ENCODE measurements around the gene TPSD1.
"Not testable (repeated sequence)": the region's sequence is repeated elsewhere in the genome, so short reads cannot be mapped to it uniquely, and the experiment has no call there.

TPSD1 gene

GRCh38 chr16:1281517-1281916, 25.6 kb downstream of the TPSD1 start:
- no peak for DNase-seq (ENCODE audit: low read depth in 2 of 2)

DNA sequence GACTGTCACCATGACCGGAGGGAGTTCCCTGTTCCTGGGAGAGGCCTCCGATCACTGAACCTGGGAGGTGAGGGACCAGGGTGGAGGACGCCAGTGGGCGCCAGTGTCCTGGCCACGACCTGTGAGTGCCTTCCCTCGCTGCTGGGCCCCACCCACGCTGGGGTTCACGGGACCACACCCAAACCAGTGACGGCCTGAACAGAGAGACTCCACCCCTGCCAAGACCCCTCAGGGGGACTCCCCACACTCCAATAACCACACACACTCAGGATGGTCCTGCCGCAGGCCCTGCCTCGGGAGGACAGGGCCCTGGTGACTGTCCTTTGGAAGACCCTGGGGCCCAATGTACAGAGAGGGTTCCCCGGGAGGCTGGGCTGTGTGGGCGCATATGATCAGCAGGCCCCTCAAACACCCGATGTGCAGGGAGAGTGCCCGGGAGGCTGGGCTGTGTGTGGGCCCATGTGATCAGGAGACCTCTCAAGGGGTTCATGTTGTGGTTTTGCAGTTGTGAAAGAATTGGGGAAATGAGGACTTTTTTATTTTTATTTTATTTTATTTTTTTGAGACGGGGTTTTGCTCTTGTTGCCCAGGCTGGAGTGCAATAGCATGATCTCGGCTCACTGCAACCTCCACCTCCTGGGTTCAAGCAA, 26.6 kb downstream of the TPSD1 start:
- DNase-seq (ENCODE audit: low read depth in 2 of 2) = no peak

GRCh38 chr16:1283296-1283695, 27.4 kb downstream of the TPSD1 start:
- no peak for DNase-seq (ENCODE audit: low read depth in 2 of 2)

GRCh38 chr16:1283996-1284616, 28.2 kb downstream of the TPSD1 start:
- DNase-seq (ENCODE audit: low read depth in 2 of 2) = no peak

DNA sequence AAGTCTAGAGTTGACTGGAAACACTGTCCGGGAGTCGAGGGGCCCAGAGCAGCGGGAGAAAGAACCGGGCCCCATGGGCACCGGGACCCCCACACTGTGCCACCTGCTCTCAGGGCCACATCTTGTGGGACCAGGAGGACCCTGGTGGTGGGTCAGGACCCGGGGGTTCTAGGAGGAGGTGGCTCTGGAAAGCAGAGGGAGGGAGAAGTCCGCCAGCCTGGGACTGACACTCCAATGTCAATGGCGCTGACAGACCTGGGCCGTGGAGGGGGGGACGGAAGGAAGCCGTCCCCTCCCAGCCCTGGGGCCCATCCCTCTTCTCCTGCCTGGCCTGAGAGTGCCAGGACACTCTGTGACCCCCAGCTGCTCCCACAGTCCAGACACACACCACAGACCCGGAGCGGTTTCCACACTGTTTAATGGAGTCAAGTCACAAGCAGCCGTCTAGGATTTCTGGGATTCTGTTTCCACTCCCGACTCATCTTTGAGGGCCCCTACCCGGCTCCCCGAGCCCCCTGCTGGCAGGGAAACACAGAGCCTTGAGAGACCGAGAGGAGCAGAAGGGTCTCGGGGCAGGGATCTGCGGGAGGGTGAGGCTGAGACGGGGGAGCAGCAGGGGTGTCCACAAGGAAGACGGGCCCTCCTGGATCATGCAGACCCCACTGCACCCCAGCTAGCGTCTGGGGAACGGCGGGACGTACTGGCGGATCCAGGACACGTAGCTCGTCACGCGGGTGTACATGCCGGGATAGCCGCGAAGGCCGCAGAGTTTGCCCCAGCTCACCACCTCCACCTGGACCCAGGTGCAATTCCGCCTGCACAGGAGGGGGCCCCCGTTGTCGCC, 30.0 kb downstream of the TPSD1 start:
- no peak for DNase-seq (ENCODE audit: low read depth in 2 of 2)

DNA sequence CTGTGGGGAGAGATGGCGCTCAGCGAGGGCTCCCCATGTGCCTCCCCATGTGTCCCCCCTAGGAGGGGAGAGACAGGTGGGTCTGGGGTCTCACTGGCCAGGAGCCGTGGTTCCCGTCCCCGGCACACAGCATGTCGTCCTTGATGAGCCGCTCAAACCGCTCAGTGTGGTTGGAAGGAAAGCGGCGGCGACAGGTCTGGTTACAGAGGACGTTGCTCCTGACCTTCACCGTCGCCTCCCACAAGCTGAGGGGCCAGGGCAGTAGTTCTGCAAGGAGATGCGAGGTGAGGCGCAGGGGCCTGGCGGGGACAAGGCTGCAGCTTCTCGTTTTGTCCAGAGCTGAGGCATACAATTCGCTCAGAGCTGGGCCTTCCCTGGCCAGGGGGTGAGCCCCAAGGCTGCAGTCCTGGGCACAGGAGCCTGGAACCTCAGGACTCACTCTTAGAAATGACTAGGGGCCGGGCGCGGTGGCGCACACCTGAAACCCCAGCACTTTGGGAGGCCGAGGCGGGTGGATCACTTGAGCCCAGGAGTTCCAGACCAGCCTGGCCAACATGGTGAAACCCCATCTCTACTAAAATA, 30.7 kb downstream of the TPSD1 start:
- DNase-seq (ENCODE audit: low read depth in 2 of 2) = no peak

GRCh38 chr16:1287982-1288670, 32.3 kb downstream of the TPSD1 start:
- no peak for DNase-seq (ENCODE audit: low read depth in 2 of 2)

DNA sequence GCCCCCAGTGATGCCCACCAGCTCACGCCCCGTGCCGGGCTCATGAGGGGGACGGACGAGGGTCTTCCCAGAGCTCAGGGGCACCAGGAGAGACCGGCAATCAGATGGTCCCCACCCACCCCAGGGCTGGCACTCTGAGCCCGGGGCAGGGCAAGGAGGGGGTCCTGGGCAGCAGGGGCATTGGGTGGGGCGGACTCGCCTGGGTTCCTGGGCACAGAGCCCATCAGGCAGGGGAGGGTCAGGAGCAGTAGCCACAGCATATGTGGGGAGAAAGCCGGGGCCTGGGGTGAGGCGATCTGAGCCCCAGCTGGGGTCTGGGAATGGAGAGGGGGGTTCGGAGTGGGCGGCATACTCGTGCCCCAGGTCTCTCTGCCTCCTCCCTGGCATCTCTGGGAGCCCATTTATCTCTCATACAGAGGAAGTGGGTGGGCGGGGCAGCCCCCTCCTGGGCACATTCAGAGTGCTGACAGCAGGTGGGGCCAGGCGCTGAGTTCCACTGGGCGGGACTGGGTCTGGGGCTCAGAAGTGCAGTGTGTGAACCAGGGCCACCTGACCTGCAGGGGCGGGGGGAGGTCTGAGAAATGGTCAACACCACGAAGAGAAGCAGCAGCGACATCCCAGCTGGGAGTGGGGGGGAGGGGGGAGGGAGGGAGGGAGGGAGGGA, 33.1 kb downstream of the TPSD1 start:
- DNase-seq (ENCODE audit: low read depth in 2 of 2) = no peak

GRCh38 chr16:1289477-1289866, 33.6 kb downstream of the TPSD1 start:
- no peak for DNase-seq (ENCODE audit: low read depth in 2 of 2)

DNA sequence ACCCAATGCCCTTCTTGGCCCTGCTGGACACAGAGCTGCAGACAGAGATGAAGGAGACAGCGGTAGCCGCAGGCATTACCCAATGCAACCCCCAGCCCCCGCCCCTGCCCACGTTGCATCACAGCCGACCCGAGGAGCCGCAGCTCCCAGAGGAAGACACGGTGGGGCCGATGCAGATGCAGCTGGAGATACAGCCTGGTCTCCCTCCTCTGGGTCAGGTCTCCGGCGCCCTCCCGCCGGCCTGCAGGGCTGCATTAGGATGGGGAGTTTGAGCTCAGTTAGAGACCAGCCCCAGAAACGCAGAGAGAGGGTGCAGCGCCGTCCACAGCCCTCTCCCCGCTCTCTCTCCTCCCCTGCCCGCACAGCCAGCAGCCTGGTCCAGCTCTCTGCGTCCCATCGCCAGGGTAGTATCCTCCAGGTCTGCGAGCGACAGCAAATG, 34.2 kb downstream of the TPSD1 start:
- DNase-seq (ENCODE audit: low read depth in 2 of 2) = no peak

DNA sequence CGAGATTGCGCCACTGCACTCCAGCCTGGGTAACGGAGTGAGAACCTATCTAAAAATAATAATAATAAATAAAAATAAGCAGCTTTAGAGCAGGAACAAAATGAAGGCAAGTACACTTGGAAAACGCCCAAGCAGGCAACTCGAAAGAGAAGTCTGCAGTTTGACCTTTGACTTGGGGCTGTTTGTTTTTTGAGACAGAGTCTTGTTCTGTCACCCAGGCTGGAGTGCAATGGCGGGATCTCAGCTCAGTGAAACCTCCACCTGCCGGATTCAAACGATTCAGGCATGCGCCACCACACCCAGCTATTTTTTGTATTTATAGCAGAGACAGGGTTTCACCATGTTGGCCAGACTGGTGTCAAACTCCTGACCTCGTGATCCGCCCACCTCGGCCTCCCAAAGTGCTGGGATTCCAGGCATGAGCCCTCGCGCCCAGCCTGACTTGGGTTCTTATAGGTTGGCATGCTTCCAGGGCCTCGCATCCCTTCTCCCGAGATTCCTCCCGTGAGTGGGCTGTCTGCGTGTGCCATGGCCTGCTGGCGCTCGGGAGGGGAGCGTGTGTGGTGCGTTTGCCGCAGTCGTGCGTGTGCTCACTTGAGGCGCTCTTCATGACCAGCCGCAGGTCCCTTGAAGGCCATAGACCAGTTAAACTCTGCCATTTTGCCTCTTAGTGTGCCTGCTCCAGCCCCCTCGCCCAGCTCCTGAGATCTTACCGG, 35.1 kb downstream of the TPSD1 start:
- DNase-seq (ENCODE audit: low read depth in 2 of 2) = no peak

GRCh38 chr16:1291576-1291974, 35.7 kb downstream of the TPSD1 start:
- no peak for DNase-seq (ENCODE audit: low read depth in 2 of 2)

- DNase-seq (ENCODE audit: low read depth in 2 of 2) = not testable (repeated sequence)
Observed at GRCh38 chr16:1292208-1292607, 36.3 kb downstream of the TPSD1 start.

- DNase-seq (ENCODE audit: low read depth in 2 of 2) = not testable (repeated sequence)
Observed at GRCh38 chr16:1292808-1293207, 36.9 kb downstream of the TPSD1 start.

- DNase-seq (ENCODE audit: low read depth in 2 of 2) = no peak
Observed at GRCh38 chr16:1293921-1294656, 38.2 kb downstream of the TPSD1 start.

GRCh38 chr16:1295465-1295864, 39.6 kb downstream of the TPSD1 start:
- DNase-seq (ENCODE audit: low read depth in 2 of 2) = no peak

GRCh38 chr16:1296688-1297017, 40.8 kb downstream of the TPSD1 start:
- not testable (repeated sequence) for DNase-seq (ENCODE audit: low read depth in 2 of 2)

DNA sequence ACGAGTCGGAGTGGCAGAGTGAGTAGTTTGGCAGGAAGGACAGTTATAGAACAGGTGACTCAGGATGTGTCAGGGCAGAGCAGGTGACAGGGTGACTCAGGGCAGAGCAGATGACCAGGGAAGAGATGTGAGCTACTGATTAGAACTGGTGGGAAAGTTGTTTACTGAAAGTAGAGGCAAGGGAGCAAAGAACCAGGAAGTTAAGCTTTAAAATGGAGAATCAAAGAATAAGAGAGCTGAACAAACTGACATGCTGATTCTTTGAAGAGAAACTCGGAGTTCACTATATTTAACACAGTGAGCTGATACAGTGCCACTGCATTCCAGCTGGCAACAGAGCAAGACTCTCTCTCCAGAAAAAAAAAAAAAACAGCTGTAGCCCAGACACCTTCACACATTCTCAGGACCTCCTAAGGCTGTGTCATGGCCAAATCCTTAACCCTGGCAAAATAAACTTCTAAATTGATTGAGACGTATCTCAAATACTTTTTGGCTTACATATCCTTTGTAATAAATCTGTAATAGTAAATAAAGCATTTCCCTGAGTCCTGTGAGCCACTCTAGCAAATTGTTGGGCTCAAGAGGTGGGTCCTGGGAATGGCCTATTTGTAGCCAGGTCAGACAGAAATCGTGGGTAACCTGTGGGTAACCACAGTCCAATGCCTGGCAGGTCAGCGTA, 41.3 kb downstream of the TPSD1 start:
- no peak for DNase-seq (ENCODE audit: low read depth in 2 of 2)

GRCh38 chr16:1298406-1298805, 42.5 kb downstream of the TPSD1 start:
- no peak for DNase-seq (ENCODE audit: low read depth in 2 of 2)
